ENCODE measurements around the gene TLX2.

TLX2 gene

GRCh38 chr2:74536166-74536950, 22.1 kb downstream of the TLX2 start:
- DNase-seq = no peak

GRCh38 chr2:74537140-74537539, 22.9 kb downstream of the TLX2 start:
- DNase-seq = no peak

GRCh38 chr2:74538881-74539339, 24.7 kb downstream of the TLX2 start:
- no peak for DNase-seq

GRCh38 chr2:74540291-74540690, 26.0 kb downstream of the TLX2 start:
- DNase-seq = no peak

GRCh38 chr2:74542978-74543377, 28.7 kb downstream of the TLX2 start:
- DNase-seq = no peak

GRCh38 chr2:74544634-74545033, 30.4 kb downstream of the TLX2 start:
- DNase-seq = no peak

GRCh38 chr2:74546004-74546403, 31.8 kb downstream of the TLX2 start:
- DNase-seq = no peak

- DNase-seq = no peak
Observed at GRCh38 chr2:74548285-74548899, 34.1 kb downstream of the TLX2 start.

- no peak for DNase-seq
Observed at GRCh38 chr2:74548900-74549826, 34.9 kb downstream of the TLX2 start.

GRCh38 chr2:74550231-74550630, 36.0 kb downstream of the TLX2 start:
- DNase-seq = no peak

GRCh38 chr2:74551530-74551929, 37.3 kb downstream of the TLX2 start:
- no peak for DNase-seq

- DNase-seq = no peak
Observed at GRCh38 chr2:74551942-74552913, 38.0 kb downstream of the TLX2 start.

- no peak for DNase-seq
Observed at GRCh38 chr2:74552914-74553811, 38.9 kb downstream of the TLX2 start.

- DNase-seq = no peak
Observed at GRCh38 chr2:74553892-74554819, 39.9 kb downstream of the TLX2 start, which contains the start of the genes DOK1 and LOXL3. Gene DOK1 (plus strand): TSS chr2:74554720. CDS start chr2:74554755, 35 bp downstream. Gene LOXL3 (minus strand): TSS chr2:74553942. CDS start chr2:74552634, 1,308 bp downstream.

GRCh38 chr2:74554820-74555531, 40.7 kb downstream of the TLX2 start:
- DNase-seq = no peak

- DNase-seq = no peak
Observed at GRCh38 chr2:74555610-74556103, 41.4 kb downstream of the TLX2 start.

GRCh38 chr2:74556159-74556558, 41.9 kb downstream of the TLX2 start:
- DNase-seq = no peak

- no peak for DNase-seq
Observed at GRCh38 chr2:74556831-74557370, 42.7 kb downstream of the TLX2 start.
